ENCODE data around the gene ST7L. TPM values are rescaled to one million over a fixed set of nuclear protein-coding genes. Genes with fewer than 3 reads are reported as not detected.

Gene ST7L
- total and polyA plus RNA-seq, 9 of the 15 experiments (the other 6 are each of a cell fraction or from before 2014, with no cell fraction given) = 9.0 to 32.5 (median 26.6) TPM

- TF ChIP-seq ZMIZ1 (IDR thresholded peaks at IDR 0.05; ENCODE audit: low read depth in 2 of 2, low read length in 2 of 2) (peak; percentile 63 to 79; a peak in 3 of 4 replicates), FOXA1 (IDR thresholded peaks at IDR 0.05; ENCODE audit: borderline replicate concordance) (no peak), ZBTB34 (CRISPR knock-in tag; IDR thresholded peaks at IDR 0.05) (no peak), JUND (IDR thresholded peaks at IDR 0.05; ENCODE audit: borderline replicate concordance, low read depth, low read length) (peak; percentile 77), JUND (tag; IDR thresholded peaks at IDR 0.05; ENCODE audit: borderline replicate concordance, low read depth, low read length) (peak; percentile 62; the same call in 1 of the 3 replicates), XRCC3 (IDR thresholded peaks at IDR 0.05) (no peak), CREB1 (IDR thresholded peaks at IDR 0.05) (peak; percentile 98), CREB1 (CRISPR knock-in tag; IDR thresholded peaks at IDR 0.05) (peak; percentile 87), NR1H2 (CRISPR knock-in tag; IDR thresholded peaks at IDR 0.05) (peak; percentile 93; the same call in 1 of the 2 replicates), BHLHE40 (IDR thresholded peaks at IDR 0.05; ENCODE audit: low read length) (no peak), TRIM24 (IDR thresholded peaks at IDR 0.05) (peak in 1 of 2 experiments; percentile 8; a peak in 1 of 4 replicates), TAF1 (IDR thresholded peaks at IDR 0.05; ENCODE audit: control insufficient read depth, extremely low read depth, insufficient read depth, low read length, severe bottlenecking) (peak; percentile 99), SMARCC2 (IDR thresholded peaks at IDR 0.05; ENCODE audit: low read depth) (peak; percentile 39; the same call in 1 of the 2 replicates), PRMT5 (CRISPR knock-in tag; IDR thresholded peaks at IDR 0.05) (no peak), STAT6 (CRISPR knock-in tag; IDR thresholded peaks at IDR 0.05) (peak; percentile 76; the same call in 1 of the 2 replicates), POU5F1 (IDR thresholded peaks at IDR 0.05; ENCODE audit: borderline replicate concordance, low read depth, low read length, partially characterized antibody) (no peak), ZBTB12 (CRISPR knock-in tag; IDR thresholded peaks at IDR 0.05) (peak; percentile 91), MTA3 (IDR thresholded peaks at IDR 0.05; ENCODE audit: borderline replicate concordance) (peak; percentile 95)
Observed at GRCh38 chr1:112619518-112620376, 806 bp upstream of the ST7L start, which contains the start of gene CAPZA1 (continued).

Measured in K562 (cell line).